NCI-H748 treated with DMSO at 0.1 percent for 48 hours (cell line): ENCODE measurements around the gene ESR1.
"Not testable (repeated sequence)": the region's sequence is repeated elsewhere in the genome, so short reads cannot be mapped to it uniquely, and the experiment has no call there.

Source experiments
- DNase-seq: peaks from one replicate; lab custom pipeline; 2025; lab: John Stamatoyannopoulos, UW

The ESR1 gene

GRCh38 chr6:152054441-152054840 is 247.0 kb downstream of the ESR1 start:
- no peak for DNase-seq

DNA sequence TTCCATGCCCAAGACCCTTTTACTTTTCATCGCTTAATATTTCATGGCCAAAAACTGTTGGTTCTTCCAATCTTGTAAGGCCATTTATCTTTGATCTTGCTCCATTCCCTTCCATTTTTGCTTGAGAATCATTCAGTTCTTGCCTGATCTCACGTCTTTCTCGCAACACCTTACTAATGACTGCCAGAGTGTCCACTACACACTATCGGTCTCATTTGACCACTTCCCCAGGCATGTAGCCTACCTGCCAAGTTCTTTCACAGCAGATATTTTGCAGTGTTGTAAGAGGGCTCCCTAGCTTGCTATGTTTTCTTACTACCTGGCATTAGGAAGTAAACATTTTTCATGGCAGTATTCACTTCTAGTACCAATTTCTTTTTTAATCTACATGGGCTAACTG is 248.0 kb downstream of the ESR1 start:
- DNase-seq, result no peak

GRCh38 chr6:152057832-152058498 is 250.5 kb downstream of the ESR1 start:
- DNase-seq, result no peak

- no peak for DNase-seq
Measured at GRCh38 chr6:152059909-152060308, 252.4 kb downstream of the ESR1 start.

- no peak for DNase-seq
Measured at GRCh38 chr6:152062476-152062875, 255.0 kb downstream of the ESR1 start.

DNA sequence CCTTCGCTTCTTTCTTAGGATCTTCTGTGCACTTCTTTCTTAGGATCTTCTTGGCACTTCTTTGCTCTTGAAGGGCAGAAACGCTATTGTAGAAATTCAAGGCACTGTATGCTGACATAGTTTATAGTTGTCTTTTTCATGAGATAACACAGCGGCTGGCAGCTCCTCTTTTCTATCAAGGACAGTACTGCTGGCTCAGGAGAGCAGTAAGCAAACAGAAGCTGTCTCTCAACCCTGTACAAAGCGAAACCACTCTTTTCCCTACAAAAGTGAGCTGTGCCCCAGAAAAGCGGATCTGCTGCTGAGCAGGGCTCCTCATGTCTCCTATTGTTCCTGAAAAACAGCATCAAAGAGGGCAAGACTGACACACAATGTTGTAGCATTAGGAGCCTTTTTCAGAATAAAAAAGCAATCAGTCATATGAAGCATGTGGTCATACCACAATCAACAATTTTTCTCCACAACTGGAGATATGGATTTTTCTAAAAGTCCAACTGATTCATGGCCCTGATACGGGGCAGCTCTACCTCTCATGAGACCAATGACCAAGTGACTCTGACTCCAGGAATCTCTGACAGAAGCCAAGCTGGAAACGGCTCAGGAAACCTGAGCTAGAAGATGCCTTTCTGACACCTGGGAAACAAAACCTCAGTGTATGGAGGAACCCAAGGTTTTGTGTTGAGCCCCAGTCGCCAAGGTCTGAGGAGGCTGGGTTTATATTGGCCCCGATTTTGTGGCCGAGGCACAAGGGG is 255.9 kb downstream of the ESR1 start:
- no peak for DNase-seq

DNA sequence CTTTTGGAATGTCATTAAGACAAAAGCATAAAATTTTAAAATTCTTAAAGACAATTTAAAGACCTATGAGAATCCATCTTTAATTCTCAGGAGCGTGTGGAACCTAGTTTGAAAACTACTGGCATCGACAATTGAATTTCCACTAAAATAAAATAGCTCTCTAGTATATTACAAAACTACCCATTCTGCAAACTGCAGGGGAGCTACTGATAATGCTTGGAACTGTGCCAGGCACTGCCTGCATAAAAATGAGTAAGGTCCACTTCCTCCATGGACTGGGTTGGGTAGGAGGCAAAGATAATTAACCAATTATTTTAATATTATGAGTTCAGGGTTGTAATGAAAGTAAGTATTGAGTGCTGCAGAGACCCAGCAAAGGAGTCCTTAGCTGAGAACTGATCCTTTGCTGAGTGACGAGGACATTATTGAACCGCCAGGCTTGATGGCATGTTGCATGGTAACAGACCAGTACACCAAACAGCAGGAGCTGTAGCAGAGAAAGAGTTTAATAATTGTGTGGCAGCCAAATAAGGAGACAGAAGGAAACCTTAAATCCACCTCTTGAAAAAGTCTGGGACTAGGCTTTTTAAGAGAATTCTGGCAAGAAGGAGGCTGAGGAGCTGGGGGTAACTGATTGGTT is 261.3 kb downstream of the ESR1 start:
- DNase-seq, result no peak

GRCh38 chr6:152070556-152070955 is 263.1 kb downstream of the ESR1 start:
- no peak for DNase-seq

DNA sequence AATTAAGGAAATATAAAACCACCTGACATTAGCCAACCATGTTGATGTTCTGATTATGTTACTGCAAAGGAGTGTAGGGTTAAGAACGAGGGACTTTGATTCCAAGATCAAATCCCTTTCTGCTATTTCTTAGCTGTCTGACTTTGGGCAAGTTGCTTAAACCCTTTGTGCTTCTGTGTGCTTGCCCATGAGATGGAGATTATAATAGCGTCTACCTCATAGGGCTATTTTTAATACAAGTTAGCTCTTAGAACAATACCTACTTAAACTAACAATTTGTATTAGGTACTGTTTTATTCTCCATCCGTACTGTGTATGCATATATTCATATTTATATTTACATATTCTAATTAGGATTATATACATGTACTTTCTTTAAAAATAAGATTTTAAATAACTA is 263.8 kb downstream of the ESR1 start:
- DNase-seq, result no peak

DNA sequence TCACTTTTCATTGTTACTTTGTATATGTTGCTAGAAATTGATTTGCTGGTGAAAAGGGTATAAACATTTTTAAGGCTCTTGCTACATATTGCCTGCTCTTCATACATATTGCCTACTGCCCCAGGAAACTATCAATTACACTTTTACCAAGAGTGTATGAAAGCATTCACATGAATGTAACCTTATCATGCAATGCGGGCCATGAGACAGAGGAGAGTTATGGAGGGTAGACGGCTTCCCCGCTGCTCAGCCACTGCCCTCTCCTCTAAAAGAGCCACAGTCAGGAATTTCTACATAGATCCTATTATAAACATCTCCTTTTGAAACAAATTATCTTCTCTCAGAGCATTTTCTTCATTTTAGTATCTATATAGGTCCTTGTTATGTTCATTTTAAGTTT is 264.4 kb downstream of the ESR1 start:
- no peak for DNase-seq

GRCh38 chr6:152076242-152076641 is 268.8 kb downstream of the ESR1 start:
- DNase-seq, result not testable (repeated sequence)

DNA sequence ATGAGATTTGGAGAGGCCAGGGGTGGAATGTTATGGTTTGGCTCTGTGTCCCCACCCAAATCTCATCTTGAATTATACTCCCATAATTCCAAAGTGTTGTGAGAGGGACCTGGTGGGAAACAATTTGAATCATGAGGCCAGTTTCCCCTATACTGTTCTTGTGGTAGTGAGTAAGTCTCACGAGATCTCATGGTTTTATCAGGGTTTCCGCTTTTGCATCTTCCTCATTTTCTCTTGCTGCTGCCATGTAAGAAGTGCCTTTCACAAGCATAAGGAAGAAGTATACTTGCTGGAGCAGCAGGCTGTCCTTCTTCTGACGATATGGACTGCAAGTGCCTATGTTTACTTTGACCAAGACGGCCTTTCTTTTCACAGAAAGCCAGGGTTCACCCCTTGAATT is 270.5 kb downstream of the ESR1 start:
- DNase-seq, result no peak

DNA sequence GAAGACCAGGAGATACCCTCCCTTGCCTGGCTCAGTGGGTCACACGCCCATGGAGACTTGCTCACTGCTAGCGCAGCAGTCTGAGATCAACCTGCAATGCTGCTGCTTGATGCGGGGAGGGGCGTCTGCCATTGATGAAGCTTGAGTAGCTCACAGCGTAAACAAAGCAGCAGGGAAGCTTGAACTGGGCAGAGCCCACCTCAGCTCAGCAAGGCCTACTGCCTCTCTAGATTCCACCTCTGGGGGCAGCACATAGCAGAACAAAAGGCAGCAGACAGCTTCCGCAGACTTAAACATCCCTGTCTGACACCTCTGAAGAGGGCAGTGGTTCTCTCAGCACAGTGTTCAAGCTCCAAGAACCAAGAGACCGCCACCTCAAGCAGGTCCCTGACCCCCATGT is 271.3 kb downstream of the ESR1 start:
- DNase-seq, result no peak

DNA sequence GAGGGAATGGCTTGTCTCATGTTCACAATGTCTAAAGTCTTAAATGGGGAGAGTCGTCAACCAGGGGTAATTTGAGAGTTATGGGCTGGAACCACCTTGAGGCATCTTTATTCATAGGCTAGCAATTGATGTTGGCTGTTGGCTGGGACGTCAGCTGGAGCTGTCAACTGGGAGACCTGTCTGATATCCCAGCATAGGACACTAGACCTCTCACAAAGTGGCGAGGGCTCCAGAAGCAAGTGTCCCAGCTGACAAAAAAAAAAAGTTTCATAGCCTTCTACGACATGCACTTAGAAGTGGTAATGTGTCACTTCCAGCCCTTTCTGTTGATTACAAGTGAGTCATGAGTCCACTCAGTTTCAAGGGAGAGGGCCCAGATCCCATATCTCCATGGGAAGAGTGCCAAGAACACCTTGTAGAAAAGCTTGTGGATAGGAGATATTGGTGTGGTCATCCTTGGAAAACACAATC is 278.0 kb downstream of the ESR1 start:
- no peak for DNase-seq

- no peak for DNase-seq
Measured at GRCh38 chr6:152086223-152086873, 278.9 kb downstream of the ESR1 start.

GRCh38 chr6:152087096-152087495 is 279.6 kb downstream of the ESR1 start:
- no peak for DNase-seq

GRCh38 chr6:152087701-152088100 is 280.2 kb downstream of the ESR1 start:
- DNase-seq, result no peak

DNA sequence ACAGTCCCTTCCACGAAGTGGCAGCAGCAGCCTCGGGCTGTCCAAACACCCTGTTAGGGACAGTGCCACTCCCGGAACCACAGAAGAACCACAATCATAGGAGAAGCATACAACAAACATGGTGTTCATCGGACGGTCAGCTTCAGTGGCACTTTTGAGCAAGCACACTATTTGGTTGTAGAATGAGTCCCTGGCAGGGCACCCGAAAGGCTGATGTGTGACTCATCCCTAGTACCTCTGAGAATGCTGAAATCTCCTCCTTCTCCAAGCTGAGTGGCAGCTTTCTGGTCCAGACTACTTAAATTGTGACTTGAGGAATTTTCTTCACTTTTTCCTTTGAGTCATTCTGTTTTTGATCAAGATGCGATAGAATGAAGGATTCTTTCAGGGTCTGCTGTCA is 282.5 kb downstream of the ESR1 start:
- DNase-seq, result no peak

GRCh38 chr6:152091201-152091600 is 283.7 kb downstream of the ESR1 start:
- no peak for DNase-seq

- DNase-seq, result no peak
Measured at GRCh38 chr6:152091851-152092341, 284.4 kb downstream of the ESR1 start.

DNA sequence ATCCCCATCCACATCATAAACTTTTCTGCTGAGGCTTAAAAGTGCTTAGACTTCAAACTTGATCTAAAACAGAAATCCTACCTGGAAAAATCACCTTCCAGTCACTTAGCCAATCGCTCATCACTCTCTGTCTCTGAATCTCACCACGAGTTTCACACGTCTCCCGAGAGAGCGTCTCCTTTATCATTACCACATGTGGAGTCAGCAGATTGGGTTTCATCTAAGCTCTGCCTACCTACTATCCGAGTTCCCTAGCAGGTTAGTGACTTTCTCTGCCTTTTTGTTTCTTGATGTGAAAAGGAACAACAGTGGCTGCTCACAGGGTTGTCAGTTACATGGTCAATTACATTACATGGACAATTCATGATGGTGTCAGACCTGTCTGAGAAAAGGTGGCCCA is 286.2 kb downstream of the ESR1 start:
- no peak for DNase-seq

GRCh38 chr6:152094276-152094675 is 286.8 kb downstream of the ESR1 start:
- DNase-seq, result no peak
